Renal pelvis (tissue), 4 donors: Measurements from ENCODE around the gene HDAC9. TPM values are rescaled to one million over a fixed set of nuclear protein-coding genes. Genes with fewer than 3 reads are reported as not detected.
A peak's percentile ranks its signal among the peaks of the same experiment; 100 is the strongest.

Experiments used
- DNase-seq: peaks from one replicate; pipeline ENCODE4 v3.0.0-alpha.2; 2013
- polyA plus RNA-seq, 3 donors: library from polyadenylated mRNA; unstranded; fragments of 120-200 nt; gene quantifications; one replicate each; pipeline ENCODE4 v1.2.1, GENCODE V29; 2013; ENCODE audit not compliant: insufficient read length in 3 of 3

HDAC9 gene
- polyA plus RNA-seq, 3 donors = 7.4 to 8.4 (median 8.4) TPM

DNA sequence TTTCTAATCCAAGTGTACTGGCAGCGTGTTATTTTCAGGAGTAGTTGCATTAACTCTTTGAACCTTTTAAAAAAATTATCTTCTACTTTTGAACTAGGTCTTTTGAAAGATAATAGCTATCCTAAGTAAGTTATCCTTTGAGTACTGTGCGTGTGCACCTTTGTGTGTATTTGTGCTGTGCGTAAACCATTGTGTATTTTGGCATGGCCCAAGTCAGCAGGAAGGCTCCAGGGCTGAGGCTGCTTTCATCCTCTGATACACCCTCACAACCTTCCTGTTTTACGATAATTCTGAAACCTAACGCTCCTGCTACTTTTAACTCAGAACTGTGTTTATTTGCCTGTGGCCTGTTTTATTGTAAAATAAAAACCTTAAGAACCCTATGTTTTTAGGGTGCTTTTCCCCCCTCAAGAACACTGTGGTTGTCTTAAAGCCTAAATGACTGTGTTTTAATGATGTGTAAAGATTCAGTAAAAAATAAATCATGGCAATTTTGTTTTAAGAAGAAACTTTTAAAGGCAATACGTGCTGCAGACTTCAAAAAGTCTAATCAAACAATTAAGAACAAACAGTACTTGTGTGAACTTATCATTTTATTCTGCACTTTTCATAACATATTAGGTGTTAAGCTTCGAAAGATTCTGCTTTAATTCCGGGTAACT lies 57.5 kb downstream of the HDAC9 start:
- DNase-seq = peak; percentile 14

DNA sequence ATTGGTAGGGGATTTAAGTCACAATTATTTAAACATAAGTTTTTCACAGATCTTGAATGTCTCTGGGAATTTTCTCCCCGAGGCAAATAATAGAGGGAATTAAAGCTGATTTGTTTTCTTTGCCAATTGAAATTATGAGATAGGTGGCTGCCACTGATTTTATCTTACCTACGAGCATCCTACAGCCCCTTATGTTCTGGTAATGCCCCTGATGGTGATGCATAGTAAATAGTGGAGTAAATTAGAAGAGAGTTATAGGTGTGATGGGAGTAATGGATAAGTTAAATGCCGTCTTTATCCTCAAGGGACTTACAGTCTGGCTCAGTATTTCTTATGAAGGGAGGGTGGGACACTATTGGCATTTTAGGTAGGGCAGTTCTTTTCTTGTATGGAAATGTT lies 58.1 kb downstream of the HDAC9 start:
- DNase-seq = no peak

DNA sequence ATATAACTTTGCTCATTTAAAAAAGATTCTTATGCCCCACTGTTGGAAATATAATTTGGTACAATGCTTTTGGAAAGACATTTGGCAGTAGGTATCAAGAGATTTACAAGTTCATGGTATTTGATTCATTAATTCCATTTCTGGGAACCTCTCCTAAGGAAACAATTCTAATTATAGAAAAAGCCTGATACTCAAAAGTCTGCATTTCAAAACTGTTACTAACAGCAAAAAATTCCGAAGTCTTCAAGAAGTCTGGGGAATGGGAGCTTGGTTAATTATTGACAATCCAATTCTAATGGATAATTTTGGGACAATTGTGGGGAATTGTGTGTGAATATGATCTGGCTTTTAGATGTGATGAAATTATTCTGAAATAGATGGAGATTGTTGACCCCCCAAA lies 59.6 kb downstream of the HDAC9 start:
- DNase-seq = no peak

DNA sequence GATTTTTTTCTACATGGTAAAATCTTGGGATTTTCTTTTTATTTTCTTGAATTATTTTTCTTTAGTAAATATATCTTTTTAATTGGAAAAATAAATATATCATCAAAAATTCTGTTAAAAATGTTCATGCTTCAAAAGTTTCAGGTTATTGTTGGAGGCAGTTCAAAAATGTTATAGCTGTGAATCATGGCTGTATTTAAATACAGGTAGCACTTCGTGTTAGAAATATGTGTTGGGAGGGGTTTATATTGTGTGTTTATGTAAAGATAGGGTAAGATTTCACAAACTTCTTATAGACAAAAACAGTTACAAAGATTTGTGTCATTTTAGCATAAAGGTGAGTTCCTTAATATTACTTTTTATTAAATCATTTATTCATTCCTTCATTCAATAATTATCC lies 60.4 kb downstream of the HDAC9 start:
- DNase-seq = no peak

DNA sequence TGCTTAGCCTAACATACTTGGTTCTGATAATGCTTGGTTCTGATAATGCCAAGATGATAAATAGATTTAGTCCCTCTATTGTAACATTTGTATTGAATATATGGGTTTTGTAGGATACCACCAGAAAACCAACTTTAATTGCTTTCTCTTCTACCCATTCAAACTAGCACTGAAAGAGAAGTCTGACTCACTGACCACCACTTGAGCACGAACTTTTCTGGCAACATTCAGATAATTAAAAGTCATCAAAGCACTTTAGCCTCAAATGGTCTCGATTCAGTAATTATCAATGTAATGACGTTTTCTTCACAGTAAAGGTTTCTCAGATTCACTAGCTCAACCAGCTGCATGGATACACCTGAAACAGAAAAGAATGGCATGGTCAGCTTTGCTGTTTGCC lies 63.0 kb downstream of the HDAC9 start:
- no peak for DNase-seq

DNA sequence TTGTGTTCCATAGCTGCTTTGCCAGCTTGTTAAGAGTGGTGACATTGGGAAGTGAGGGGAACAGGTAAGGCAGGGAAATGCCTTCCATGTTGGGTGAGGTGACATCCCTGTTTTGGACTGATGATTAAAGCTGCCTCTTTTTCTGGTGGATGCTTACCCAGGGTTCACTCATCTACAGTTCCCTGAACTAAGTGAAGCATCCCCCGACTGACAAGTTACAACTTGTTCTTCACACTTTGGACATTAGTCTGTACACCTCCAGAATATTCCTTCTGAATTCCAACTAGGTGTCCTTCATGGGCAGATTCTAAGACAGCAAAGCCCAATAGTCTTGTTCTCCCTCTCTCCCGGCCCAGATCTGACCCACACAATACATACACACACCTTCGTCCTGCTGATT lies 63.4 kb downstream of the HDAC9 start:
- DNase-seq = no peak

DNA sequence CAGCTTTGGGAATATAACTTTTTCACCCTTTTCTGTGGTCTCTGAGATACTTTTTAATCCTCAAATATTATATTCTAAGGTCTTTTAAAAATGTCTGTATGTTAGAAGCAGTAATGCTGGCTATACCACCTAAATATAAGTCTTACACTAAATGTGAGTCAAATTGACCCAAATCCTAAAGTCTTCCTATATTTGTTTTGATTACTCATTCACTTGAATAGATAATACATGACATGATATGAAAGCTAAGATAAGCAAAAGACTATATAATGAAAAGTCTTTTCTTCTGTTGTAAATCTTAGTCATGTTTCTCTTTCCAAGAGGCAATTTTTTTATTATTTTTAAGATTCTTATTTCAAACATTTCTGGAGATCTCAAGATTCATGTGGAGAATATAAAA lies 64.2 kb downstream of the HDAC9 start:
- no peak for DNase-seq

DNA sequence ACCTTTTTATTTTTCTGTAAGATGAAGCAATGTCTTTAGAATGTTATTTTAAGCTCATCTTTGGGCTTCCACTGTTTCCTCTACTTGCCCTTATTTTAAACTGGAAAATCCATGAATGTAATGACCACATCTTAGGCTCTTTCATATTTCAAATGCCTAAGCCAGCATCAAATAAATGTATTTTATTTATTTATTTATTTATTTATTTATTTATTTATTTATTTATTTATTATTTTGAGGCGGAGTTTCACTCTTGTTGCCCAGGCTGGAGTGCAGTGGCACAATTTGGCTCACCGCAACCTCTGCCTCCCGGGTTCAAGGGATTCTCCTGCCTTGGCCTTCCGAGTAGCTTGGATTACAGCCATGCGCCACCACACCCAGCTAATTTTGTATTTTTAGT lies 69.2 kb downstream of the HDAC9 start:
- no peak for DNase-seq

DNA sequence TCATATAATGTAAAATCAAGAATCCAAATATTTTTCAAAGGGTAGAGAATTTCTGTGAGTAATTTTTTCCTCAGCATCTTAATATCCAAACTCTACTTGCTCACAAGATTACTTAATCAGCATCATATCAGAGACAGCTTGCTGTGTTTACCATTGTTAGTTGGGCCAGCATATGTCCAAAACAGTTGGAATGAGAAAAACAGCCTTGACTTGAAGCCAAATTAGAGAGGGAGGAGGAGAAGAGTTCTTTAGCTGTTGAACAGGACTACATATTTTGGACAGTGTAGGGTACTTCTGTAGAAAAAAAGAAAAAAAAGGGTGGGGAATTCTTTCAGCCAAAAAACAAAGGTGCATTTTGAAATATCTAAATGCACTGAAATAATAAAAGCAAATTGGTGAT lies 69.8 kb downstream of the HDAC9 start:
- DNase-seq = no peak

DNA sequence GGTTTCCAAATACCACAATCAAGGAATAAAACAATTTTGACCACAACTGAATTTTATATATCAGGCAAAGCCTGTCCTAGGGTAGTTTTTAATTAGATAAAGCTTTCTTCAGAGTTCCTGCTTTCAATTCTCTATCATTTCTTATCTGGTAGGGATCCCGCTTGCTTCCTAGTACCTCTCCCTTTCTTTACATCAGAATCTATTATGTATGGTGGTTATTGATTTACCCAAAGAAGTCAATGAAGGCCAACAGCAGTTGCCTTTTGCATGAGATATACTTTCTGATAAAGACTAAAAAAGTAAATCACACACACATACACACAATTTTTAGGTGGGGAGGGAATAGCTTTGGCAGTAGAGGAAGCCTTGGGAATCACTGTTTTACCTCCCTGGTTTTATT lies 70.7 kb downstream of the HDAC9 start:
- DNase-seq = no peak

DNA sequence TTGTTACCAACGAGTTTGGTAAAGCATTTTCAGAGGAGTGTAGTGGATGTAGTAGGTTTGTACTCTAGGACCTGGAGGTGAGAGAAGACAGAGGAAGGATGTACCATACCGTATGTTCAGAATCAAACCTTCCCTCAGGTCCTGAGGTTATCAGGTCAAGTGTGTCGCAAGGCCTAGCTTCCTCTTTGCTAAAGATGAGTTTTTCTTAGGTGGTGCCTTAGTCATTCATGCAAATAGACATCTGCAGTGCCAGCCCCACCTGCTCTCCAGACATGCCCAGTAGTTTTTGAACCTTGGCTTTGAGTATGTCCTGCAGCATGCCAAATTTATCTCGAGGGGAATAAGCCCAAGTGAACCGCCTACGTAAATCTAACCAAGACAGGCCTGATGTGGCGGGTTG lies 71.3 kb downstream of the HDAC9 start:
- DNase-seq = no peak

DNA sequence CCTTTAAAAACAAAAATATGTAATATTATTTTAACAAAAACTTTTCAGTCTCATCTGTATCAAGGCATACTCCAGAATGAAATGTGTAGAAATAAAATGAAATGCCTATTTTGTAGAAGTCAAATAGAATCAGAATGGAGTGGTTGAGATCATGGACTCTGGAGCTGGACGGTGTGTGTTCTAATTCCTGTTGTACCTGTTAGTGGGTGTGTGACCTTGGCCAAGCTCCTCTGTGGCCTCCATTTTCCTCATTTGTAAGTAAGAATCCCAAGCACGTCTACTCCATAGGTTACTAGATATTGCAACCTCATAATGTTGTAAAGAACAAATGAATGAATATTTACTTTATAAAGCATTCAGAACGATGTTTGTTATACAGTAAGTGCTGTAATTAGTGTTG lies 74.9 kb downstream of the HDAC9 start:
- no peak for DNase-seq

DNA sequence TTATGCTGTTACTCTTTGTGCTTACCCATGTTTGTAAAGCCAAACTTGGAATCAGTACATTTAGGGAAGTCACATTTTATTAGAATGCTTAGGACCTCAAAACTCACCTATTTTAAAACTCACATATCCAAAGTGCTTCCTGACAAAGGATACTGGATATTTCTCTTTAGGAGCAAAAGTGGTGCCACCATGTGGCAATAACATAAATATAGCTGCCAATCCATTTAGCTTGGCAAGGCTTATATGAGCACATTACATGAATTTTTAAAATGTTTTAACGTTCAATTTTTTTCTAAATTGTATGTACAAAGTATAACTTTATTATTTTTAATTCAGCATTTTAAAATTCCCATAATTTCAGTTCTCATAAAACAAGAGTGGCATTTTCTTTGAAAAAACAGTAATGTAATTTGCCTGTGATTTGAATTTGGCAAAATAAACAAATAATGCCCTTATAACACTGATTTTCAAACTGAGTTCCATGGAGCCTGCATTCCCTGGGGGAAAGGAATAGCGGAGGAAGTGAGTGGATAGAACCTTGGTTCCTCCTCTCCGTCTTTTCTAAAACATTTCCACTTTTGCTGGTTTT lies 75.4 kb downstream of the HDAC9 start:
- DNase-seq = peak; percentile 17

DNA sequence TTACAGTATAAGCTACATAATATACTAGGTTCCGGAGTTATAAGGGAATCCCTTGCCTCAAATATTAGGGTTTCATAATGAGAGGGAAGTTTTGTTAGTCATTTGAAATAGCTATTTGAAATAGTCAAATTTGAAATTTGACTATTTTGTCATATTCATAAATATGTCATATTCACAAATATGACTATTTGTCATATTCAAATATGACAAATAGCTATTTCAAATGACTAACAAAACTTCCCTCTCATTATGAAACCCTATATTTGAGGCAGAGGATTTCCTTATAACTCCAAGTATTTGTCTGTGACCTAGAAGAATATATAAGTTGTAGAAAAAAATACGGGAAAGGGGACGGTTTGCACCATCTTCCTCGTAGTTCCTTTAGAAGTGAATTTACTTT lies 76.6 kb downstream of the HDAC9 start:
- DNase-seq = no peak

DNA sequence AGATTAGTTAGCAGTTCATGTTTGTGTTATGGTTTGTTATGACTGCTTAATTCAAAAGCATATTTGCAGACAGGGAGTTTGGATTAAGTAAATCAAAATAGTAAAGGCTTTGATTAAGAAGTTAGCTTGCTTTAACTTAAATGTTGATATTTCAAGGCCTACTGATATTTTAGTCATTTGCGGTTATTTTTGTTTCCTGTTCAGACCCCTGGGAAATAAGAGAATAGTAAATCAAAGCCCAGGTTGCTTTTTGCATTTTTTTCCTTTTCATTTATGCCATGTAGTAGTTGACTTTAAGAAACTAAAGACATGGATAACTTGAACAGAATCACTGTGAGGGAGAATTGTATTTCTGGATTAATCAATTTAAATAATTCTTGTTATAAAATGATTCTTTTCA lies 77.3 kb downstream of the HDAC9 start:
- no peak for DNase-seq

DNA sequence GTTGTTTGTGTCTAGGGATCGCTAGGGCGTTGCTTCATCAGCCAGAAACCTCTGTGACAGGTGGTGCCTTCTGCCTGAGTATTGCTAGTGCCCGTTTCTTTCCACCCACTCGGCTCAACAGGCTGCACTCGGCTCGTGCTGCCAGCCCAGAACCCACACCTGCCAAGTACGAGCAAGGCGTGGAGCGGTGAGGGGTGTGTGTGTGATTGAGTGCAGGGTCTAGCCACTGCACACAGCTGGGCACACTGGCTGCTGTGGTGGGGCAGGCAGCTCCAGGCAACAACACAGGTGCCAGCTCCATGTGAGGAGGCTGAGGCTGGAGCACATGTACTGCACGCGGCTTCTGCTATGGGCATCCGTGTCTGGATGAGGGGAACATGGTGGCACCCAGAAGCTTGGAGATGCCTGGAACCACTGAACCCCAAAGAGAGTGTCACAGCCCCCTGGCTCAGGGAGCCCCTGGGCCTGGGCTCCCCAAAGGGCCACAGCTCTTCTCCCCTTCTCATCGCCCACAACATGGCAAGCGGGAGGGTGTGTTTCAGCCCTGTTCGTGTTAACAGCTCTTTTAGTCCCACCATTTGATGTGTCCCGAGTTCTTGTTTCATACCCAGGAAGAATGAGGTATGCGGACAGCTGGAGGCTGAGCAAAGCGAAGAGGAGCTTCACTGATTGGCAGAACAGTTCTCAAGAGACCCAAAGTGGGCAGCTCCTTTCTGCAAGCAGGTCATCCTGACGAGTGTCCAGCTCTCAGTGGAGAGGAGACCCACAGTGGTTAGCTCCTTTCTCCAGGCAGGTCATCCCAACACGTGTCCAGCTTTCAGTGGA lies 78.1 kb downstream of the HDAC9 start:
- no peak for DNase-seq

DNA sequence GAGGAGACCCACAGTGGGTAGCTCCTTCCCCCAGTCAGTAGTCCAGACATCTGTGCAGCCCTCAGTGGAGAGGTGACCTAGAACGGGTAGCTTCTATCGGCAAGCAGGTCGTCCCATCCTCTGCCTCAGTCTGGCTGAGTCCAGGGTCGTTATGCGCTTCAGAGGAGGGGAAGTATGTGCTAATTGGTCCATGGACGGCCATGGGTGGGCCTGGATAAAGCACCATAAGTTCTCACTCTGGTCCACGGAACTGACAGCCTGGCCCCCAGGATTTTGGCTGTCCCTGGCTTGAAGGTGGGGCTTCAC lies 78.6 kb downstream of the HDAC9 start:
- no peak for DNase-seq

DNA sequence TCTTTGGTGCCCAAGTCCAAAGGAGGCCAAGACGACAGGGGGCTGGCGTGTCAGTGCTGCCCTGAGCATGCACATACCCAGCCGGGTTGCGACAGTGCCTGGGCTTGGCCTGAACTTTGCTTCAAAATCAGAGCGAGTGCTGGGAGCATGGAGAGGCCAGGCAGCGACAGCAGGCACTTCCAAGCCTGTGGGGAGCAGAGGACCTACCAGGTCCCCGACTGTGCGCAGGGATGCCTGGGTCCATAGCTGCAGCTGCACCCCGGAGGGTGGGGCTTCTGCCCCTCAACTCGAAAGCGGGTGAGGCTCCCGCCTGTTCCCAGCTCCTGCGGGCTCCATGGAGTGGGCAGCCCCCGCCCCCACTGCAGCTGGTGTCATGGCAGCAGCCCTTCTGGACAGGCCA lies 79.1 kb downstream of the HDAC9 start:
- DNase-seq = no peak

DNA sequence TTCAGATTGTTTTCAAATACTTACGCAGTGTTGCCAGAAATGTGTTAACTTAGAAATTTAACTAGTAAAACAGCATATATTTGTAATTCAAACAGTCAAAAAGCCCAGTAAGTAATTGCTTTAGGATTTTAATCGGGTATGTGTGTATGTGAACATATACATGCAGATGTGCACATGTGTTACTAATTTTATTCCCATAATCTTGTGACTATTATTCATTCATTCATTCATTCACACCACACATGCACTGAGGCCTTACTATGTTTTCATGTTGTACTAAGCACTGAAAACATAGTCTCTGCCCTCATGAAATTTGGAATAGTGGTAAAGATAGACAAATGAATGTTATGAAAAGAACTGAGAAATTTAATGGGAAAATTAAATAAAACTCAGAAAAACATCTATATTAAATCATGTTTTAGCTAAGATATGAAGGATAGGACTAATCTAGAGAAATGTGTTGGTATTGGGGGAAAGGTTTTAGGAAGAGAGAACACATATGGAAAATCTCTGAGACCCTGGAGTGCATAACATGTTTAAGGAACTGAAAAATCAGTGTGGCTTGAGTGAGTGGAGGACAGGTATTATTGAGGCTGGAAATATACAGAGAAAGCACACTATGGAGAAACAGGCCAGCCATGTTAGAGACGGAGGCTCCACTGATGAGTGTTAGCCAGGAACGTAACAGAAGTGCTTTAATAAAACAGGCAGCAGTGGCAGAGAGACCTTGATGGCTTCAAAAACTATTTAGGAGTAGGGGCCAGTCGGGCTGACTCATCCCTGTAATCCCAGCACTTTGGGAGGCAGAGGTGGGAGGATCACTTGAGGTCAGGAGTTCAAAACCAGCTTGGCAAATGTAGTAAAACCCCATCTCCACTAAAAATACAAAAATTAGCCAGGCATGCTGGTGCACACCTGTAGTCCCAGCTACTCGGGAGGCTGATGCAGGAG lies 80.3 kb downstream of the HDAC9 start:
- DNase-seq = no peak

DNA sequence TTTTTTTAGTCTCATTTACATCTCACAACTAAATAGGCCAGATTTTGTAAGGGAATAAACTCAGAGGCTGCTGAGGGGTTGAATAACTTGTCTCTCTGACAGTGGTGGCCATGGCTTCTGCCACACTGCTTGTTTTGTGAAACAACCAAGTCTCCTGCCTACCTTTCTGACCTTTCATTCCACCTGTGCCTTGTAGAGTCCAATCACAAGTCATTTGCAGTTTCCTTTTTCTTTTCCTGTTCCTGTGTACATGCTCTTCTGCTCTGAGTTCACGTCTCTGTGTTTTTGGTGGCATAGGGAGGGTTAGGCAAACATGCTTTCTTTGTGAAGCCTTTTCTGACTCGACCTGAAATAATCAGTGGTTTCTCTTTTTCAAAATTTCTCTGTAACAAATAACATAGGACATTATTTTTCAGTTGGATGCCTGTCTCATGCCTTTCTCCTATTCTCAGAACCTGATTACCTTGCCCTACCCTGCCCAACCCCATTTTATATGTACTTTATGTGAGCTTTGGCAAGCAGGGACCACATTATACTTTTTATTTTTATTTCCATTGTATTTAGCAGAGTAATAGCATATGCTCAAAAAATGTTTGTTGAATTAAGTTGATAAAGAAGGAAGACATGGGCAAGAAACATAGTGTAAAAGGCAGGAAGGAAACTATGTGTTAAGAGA lies 81.7 kb downstream of the HDAC9 start:
- DNase-seq = no peak

DNA sequence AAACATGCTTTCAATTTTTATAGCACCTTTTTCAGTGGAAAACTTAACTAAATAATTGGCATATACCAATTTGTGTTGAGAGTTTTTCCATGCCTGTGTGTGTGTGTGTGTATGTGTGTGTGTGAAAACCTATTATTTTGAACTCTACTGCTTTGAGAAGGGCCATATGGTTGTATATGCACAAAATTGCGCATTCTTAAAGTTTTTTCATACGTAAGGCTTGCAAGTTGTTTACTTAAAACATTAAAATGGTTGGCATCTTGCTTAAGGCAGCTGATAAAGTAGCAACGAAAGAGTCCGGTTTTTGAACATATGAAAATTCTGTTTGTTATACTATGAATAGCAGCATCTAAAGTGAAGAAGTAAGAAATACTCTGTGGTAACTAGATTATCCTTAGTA lies 84.1 kb downstream of the HDAC9 start:
- DNase-seq = no peak

DNA sequence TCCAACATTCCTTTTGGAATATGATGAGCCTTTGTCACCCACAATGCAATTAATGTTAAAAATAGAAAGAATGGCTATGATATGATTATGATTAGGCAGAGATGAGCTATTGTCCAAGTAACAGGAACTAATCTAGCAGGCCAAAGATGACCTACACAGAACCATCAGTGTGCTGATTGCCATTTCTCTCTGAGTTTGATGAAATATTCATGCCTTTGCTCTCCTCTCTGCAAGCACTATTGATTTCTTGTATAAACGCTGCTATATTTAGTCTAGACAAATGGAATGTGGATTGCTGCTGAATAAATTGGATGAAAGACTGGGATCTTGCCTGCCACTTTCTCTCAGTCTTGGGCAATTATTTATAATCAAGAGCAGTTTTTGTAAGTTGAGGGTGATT lies 85.4 kb downstream of the HDAC9 start:
- no peak for DNase-seq
